Inflammatory macrophage treated with lipopolysaccharide for 1 hour (primary cell): Measurements from ENCODE around the gene EIPR1.
"Not testable (repeated sequence)": the region's sequence is repeated elsewhere in the genome, so short reads cannot be mapped to it uniquely, and the experiment has no call there.

Experiments
- DNase-seq, 2 donors: peaks; one replicate each; pipeline ENCODE4 v3.0.0-alpha.2; 2020 to 2022

EIPR1 gene

DNA sequence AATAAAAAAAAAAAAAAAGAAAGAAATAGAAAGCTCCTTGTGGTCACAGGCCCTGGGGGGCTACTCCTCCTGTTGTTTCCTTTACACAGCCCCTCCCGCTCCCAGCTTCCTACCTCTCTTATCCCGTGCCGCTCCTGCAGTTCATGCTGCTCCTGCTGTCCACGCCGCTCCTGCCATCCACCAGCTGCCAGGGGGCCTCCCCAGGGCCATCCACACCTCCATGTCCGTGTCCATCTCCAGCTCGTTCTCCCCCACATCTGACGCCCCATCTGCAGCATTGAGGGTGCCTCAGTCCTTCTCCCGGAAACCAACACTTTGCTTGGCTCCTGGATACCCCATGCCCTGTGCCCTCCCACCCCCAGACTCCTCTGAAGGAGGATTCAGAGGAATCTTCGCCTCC lies 191.7 kb downstream of the EIPR1 start:
- no peak for DNase-seq

DNA sequence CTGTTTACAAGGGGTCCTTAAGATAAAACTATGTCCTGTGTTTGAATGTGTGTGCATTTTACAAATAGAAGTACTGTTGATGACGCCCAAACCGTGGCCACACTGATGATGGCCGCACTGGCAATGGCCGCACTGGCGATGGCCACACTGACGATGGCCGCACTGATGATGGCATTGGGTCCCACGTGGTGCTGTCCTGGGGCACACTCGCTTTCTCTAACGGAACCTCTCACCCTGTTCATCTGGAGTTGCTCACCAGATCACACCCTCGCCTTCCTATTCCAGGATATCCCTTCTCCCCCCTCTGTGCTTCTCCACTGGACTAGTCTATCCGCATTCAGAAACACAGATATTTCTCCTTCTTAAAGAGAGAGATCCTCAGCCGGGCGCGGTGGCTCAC lies 192.4 kb downstream of the EIPR1 start:
- DNase-seq: no peak

DNA sequence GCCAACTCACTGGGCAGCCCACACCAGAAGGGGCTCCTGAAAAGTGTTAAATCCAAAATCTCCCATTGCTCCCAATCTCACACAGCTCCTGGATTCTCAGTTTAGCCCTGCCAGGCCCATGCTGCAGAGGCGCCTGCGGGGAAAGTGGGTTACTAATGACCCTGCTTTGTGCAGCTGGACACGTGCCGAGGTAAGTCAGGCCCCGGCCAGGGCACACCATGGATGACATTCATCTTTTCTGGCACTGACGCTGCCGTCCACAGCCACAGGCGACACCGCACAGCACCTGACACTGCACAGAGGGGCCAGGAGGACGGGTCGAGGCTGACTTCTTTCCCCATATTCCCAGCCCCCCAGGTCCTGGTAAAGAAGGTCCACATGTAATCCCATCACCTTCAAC lies 193.5 kb downstream of the EIPR1 start:
- no peak for DNase-seq

DNA sequence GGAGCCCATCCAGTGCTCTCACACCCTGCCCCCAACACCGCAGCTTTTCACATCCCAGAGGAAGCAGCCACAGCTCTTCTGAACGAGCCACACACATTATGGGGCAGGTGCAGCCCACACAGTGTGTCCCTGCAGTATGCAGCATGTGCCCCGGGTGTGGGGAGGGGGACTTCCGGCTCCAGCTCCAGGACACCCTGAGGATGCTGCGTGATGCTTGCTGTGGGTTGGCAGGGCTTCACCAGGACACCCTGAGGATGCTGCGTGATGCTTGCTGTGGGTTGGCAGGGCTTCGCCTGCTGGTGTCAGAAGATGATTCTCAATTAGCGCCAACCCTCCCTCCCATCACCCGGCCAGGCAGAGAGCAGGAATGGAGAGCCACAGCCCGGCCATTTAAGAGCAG lies 193.9 kb downstream of the EIPR1 start:
- no peak for DNase-seq

GRCh38 chr2:3182848-3183247 lies 194.8 kb downstream of the EIPR1 start:
- no peak for DNase-seq

- DNase-seq: no peak
These were observed 196.1 kb downstream of the EIPR1 start for GRCh38 chr2:3181416-3182010.

DNA sequence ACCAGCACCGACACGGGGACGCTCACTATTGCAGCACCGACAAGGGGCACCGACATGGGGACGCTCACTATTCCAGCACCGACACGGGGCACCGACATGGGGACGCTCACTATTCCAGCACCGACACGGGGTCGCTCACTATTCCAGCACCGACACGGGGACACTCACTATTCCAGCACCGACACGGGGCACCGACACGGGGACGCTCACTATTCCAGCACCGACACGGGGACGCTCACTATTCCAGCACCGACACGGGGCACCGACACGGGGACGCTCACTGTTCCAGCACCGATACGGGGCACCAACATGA lies 196.8 kb downstream of the EIPR1 start:
- not testable (repeated sequence) for DNase-seq

GRCh38 chr2:3180082-3180908 lies 197.3 kb downstream of the EIPR1 start:
- no peak for DNase-seq

DNA sequence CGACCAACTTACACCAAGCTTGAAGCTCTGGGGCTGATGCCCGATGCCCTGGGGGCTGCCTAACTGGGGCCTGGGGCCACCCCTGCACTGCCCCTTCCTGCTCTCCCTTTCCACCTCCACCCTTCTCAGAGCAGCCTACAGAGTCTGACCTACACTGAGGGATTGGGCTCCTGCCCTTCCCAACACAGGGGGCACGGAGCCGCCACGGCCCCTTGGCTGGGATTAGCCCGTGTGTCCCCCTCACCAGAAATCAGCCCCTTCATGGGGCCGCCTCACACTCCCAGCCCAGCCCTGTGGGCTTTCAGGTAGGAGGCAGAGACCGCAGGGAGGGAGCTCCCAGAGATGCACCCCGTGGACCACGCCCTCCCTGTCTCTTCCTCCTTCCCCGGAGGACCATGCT lies 198.0 kb downstream of the EIPR1 start:
- no peak for DNase-seq

DNA sequence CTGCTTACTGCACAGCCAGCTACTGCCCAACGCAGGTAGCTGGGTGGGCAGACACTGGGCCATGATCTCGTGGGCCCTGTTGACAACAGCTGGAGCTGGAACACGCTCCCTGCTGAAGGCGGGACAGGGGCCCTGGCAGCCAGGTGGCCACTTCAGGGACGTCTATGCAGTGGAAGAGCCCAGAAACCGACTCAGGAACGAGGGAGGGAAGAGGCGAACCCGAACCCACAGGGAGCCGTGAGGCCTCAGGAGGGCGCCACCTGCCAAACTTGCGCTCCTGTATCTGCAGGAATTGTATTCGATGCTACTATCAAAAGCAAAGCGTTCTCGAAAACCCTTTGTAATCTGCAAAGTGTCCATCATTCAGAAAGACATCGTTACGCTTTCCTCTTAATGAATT lies 198.4 kb downstream of the EIPR1 start:
- DNase-seq: no peak

GRCh38 chr2:3178578-3179031 lies 199.0 kb downstream of the EIPR1 start:
- DNase-seq: no peak

GRCh38 chr2:3177891-3178577 lies 199.6 kb downstream of the EIPR1 start:
- DNase-seq: no peak

DNA sequence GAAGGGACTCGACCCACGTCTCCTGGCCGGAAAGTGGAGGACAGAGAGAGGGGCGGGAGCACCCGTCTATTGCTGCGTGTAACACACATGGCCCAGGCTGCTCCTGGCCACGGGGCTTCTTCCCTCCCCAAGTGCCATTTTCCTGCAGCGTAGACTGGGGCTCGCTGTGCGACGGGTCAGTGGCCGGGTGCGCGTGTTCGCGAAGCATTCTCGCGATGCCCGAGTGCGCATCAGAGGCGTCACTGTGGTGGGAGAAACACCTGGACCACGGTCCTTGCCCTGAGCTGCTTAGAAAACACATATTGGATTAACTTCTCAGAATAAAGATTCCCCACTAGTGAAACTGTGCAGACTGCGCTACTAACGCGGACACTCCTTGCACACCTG lies 200.8 kb downstream of the EIPR1 start:
- DNase-seq: no peak

GRCh38 chr2:3176071-3176868 lies 201.3 kb downstream of the EIPR1 start:
- DNase-seq: no peak

DNA sequence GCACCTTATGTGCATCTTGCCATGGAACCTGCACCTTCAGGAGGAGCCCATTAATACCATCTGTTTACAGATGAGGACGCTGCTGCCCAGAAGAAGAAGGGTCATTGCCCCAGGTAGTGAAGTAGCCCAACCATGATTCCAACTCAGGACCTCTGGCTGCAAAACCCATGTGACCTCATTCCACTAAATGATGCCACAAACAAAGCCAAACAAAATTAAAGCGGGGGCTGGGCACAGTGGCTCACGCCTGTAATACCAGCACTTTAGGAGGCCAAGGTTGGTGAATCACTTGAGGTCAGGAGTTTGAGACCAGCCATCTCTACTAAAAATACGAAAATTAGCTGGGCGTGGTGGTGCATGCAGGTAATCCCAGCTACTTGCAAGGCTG lies 202.1 kb downstream of the EIPR1 start:
- DNase-seq: no peak

- no peak for DNase-seq
These were observed 202.7 kb downstream of the EIPR1 start for GRCh38 chr2:3174626-3175567.

- DNase-seq: no peak
These were observed 204.6 kb downstream of the EIPR1 start for GRCh38 chr2:3173031-3173430.

GRCh38 chr2:3172265-3172935 lies 205.2 kb downstream of the EIPR1 start:
- DNase-seq: no peak

- no peak for DNase-seq
These were observed 205.9 kb downstream of the EIPR1 start for GRCh38 chr2:3171564-3172264.

GRCh38 chr2:3170792-3171455 lies 206.7 kb downstream of the EIPR1 start:
- no peak for DNase-seq
